Pons (tissue), 1 donor: ENCODE measurements around the gene SLC10A1.

Source experiments
- DNase-seq: peaks from one replicate; pipeline ENCODE4 v3.0.0-alpha.2; 2016; ENCODE audit warnings: low spot score

The SLC10A1 gene

DNA sequence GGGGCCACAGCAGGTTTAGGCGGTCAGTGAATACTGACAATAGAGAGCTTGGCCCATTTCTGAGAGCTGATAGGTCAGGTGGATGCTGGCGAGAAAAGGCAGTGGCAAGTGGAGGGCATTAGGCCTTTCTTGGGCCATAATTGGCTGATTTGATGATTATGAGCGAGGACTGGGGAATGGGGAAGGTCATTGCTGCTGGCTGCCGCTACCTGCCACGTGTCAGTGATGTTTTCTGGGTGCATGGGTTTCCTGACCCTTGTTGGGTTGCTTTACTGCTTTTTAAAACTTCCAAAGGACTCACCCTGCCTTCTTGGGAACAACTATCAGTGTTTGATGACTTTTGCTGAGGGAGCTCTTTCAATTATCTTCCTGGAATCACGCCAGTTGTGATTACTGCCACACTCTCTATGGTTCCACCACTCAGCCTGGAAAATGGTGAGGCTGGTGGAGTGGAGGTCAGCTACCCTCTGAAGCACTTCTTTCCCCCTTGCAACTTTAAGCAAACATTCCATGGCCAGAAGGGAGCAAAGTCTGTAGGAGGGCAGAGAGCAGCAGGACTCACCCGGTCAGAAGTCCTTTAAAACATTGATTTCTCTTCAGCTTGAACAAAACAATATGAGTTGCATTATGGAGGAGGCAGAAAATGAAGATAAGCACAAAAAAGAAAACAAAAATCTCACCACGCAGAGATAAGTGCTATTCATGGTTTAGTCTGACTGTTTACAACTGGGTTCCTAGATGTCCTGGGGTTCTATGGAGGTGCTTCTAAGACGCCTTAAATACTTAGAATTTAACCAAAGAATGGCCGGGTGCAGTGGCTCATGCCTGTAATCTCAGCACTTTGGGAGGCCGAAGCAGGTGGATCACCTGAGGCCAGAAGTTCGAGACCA lies 12.1 kb upstream of the SLC10A1 start:
- no peak for DNase-seq

DNA sequence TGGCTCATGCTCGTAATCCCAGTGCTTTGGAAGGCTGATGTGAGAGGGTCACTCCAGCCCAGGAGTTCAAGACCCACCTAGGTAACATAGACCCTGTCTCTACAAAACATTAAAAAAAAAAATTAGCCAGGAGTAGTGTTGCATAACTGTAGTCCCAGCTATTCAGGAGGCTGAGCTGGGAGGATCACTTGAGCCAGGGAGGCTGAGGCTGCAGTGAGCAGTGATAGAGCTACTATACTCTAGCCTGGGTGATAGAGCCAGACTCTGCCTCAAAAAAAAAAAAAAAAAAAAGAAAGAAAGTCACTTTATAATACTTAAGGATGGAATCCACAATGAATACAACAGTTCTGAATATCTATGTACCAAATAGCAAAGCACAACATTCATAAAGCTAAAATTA lies 10.2 kb upstream of the SLC10A1 start:
- no peak for DNase-seq

DNA sequence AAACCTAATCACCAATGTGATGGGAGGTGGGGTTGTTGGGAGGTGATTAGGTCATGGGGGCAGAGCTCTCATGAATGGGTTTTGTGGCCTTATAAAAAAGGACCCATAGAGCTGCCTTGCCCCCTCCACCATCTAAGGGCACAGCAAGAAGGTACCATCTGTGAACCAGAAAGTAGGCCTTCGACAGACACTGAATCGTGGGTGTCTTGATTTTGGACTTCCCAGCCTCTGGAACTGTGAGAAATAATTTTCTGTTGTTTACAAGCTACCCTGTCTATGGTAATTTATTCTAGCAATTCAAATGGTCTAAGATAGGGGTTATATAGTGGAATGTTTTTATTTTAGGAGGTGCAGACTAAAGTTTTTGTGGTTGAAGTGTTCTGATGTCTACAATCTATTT lies 7.9 kb upstream of the SLC10A1 start:
- no peak for DNase-seq

DNA sequence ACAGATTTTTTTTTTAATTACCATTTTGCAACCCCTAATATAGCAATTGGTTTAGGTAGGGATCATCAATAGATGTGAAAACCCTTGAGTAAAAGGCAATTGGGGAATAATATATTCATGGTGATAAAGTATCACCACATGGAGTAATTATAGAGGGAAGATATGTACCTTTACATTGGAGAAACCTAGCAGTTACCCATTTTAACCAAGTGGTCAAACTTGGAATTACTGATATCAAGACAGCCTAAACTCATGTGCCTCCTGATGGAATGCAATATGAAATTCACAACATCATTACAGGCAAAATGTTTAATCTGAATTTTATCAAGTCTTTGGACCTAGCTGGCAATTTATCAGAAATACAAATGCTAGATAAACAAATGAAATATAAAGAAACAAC lies 6.7 kb upstream of the SLC10A1 start:
- DNase-seq: no peak

DNA sequence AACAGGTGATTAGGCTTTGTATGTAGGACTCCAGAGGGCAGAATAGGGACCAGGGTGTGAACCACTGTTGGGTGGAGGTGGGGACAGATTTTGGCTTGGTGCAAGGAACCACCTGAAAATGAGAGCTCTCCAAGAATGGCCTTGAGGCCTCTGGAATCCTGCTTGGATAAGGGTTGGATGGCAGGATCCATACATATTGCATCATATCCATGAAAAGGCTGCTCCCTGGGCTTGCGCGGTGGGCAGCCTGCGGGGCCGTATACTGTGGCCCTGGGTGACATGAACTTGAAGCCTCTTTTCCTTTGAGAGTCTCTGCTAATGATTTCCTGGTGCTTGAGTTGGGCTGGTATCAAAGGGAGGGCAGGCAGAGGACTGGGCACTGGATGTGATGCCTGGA lies 1.3 kb upstream of the SLC10A1 start:
- no peak for DNase-seq

DNA sequence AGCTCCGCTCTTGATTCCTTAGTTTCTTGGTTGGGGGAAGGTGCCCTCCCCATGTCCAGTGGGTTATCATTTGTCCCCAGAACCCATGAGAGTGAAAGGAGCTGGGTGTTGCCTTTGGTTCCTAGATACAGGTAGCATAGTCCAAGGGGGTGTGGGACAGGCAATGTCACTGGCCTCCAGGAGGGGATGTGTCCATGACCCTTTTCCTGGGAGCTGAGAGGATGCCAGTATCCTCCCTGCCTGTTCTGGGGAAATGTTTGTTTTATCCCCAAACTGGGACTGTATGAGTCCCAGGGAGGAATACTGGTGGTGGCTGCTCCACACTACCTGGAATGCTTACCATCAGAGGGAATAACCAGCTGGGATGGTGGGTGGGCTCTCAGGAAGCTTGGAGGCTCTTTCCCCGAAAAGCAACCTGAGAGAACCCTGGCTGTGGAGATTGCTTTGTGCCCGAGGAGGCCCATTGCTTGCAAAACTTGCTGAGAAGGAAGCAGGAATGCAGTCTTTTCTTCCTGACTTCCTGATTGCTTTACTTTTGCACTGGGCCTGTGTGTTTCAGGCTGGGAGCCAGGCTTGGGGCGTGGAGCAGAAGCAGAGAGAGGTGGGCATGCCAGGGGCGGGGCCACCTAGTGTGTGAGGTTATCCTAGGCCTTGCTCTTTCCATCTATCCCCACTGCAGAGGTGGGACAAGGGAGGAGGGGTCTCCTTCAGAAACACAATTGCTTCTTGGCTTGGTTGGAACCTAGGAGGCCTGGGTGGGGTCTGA lies 715 bp upstream of the SLC10A1 start:
- no peak for DNase-seq

DNA sequence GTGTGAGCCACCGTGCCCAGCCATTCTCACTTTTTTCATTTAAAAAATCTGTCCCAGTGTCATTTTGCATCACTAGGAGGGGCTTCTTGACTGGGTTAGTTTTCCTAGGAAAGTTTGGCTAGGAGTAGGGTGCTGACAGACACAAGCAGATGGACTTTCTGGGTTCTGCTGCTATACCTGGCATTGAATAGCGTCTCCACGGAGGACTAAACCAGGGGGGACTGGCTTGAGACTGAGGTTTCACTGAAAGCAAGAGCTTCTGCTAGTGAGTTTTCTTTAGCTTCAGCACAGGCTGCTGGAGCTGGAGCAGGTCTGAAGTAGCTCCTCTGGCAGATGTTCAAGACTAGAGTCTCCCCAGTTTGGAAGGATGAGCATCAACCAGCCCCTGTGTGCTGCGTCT lies 1.4 kb downstream of the SLC10A1 start:
- no peak for DNase-seq

DNA sequence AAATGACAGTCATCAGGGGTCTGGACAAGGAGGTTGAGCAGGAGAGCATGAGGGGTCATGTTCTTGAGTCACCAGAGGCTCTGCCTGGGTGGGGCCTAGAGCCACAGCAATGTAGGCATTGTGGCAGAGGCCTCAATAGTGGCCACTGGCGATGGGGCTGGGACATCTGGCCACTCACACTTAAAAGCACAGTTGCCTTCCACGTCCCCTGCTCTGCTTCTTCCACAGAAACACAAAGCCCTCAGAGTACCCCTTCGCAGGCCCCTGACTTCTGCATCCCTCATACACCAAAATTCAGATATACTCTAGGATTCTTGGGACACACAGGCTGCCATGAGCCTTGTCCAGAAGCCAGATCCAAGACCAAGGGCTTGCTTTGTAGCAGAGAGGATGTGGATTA lies 2.2 kb downstream of the SLC10A1 start:
- no peak for DNase-seq

DNA sequence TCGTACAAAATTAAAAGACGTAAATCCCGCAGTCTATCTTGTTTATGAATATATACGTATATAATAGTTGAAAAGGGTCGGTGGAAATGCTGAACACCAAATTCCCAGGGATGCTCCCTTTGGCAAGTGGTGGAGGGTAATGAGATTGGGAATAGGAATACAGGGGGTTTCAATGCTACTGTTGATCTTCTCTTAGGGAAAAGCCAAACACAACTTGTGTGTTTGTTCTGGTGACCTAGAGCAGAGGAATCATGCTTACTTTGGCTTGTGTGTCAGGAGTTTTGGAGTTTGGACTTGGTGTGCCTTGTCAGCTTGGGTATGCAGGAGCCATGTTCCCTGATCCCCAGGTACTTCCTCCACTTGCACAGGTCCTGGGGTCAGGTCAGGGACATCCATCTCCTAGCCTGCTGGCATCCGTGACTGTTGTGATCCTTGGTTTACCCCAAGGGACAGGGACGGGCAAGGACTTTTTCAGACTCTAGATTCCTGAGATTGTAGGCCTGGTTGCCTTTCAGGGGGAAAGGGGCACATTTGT lies 4.1 kb downstream of the SLC10A1 start:
- no peak for DNase-seq

DNA sequence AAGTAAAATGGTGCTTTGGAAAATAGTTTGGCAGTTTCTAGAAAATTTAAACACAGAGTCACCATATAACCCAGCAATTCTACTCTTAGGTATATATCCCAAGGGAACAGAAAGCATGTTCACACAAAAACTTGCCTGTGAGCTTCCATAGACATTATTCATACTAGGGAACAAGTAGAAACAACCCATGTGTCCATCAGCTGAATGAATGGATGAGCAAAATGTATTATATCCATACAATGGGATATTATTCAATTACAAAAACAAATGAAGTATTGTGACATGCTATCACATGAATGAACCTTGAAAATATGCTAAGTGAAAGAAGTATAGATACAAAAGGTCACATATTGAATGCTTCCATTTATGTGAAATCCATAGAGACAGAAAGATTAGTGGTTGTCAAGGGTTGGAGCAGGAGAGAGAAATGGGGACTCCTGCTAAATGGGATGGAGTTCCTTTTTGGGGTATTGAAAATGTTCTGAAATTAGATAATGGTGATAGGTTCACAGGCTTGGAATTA lies 7.9 kb downstream of the SLC10A1 start:
- DNase-seq: no peak

DNA sequence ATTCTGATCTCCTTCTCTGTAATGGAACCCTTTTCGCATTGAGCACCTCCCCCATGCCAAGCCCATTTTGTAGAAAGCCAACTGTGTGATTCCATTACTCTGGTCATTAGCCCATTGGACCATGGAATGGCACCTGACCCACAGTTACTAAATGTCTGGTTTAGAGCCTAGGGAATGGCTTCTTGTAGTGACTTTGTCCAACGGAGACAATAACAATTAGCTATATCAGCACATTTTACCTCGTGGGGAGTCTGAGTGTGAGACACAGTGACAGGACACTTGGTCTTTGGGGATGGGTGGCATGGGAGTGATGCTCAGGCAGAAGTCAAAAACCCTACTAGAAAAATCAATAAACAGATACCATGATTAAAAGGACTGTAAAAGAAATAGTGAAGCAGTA lies 10.4 kb downstream of the SLC10A1 start:
- no peak for DNase-seq

DNA sequence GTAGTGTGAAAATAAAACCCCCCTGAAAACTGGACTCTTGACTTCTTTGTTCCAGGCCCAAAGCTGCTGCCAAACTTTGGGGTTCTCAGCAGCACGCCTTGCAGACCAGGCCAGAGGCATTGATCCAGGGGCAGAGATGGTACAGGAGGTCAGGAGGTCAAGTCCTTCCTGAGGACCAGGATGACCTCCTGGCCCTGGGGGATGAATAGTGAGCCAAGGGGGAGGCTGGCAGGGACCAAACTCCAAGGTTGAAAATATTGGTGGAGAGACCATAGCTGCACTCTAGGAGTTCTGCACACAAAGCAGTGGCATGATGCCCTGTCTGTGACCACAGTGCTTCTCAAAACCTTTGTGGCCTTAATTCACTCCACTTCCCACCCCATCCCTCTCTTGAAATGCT lies 12.1 kb downstream of the SLC10A1 start:
- no peak for DNase-seq

DNA sequence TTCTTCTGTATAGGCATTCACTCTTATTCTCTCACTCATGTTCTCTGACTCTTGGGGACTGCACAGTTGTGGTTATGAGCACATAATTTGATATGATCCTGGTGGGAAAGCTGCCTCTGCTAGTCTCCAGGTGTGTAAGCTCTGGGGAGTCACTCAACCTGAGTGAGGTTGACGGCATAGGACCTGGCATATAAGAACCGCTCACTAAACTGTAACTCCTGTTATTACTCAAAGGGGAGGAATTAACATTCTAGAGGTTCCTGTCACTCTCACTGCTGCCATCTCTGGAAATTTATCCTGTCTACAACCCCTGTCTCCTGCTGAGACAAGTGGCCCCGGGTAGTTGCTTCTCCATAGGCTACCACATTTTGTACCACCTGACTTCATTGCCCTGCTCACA lies 16.1 kb downstream of the SLC10A1 start:
- DNase-seq: no peak

DNA sequence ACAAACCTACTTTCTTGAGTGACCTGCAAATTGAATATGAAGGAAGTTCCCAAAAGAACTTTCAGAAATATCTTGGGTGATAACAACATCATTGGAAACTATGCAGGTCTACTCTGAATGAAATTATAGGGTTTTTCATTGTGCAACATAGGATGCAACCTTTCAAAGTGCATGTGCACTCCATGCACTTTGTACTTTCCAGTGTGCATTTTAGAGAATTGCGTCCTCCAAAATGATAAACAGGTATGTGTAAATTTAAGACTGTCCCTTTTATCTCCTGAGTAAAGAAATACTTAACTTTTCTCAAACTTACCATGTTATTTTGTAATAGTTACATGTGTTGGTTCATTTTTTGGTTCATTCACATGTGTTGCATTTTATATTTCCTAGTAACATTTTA lies 16.9 kb downstream of the SLC10A1 start:
- DNase-seq: no peak

DNA sequence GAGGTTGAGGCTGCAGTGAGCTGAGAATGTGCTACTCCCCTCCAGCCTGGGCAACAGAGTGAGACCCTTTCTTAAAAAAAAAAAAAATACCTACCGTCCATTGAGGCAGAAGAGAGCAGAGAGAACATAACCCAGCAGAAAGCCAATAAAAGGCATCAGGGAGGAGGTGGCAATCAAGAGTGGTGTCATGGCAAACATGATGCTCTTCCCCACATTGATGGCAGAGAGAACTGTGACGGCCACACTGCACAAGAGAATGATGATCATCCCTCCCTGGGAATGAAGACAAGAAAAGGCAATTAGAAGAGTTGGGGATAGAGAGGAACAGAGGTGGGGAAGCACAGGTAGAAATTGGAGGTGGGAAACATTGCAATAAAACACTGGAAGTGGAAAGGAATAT lies 18.0 kb downstream of the SLC10A1 start:
- no peak for DNase-seq

DNA sequence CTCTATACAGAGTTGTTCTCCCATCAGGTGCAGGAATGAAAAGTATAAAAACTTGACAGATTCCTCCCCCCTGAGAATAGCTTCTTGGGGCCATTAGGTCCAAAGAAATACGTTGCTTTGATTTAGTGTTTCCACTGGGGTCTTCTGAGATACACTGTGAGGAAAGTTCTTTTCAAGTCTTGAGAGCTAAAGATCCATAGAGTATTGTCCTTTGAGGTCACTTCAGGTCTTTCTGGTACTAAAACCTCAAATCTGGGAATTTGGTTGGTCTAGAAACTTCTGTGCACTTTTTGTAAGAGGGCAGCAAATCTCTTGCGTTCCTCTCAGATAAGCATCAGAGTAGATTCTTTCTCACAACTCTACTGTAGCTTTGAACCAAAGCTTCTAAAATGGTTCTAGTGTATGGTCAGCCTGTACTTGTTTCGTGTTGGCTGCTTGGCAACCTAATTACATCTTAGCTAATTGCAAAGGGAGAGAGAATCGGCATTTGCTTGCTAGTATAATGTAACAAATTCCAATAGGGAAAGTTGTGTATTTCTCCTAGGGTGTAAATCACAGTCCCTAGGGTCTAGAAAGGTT lies 20.1 kb downstream of the SLC10A1 start:
- DNase-seq: no peak

DNA sequence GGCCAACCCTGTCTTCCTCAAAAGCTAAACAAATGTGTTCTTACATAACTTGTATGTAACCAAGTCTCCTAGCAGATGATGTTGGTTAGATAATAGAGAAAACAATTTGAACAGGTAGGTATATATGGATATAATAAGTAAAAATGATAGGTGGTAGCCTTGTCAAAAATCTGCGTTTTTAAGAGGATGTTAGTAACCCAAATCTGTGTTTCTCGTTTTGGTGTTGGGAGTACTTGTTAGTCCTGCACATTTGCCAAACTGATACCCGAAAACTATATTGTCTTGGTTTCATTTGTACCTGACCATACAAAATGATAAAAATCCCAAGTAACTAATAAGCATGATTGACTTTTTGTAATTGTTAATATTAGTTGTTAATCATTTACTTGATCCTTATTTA lies 22.0 kb downstream of the SLC10A1 start:
- DNase-seq: no peak

DNA sequence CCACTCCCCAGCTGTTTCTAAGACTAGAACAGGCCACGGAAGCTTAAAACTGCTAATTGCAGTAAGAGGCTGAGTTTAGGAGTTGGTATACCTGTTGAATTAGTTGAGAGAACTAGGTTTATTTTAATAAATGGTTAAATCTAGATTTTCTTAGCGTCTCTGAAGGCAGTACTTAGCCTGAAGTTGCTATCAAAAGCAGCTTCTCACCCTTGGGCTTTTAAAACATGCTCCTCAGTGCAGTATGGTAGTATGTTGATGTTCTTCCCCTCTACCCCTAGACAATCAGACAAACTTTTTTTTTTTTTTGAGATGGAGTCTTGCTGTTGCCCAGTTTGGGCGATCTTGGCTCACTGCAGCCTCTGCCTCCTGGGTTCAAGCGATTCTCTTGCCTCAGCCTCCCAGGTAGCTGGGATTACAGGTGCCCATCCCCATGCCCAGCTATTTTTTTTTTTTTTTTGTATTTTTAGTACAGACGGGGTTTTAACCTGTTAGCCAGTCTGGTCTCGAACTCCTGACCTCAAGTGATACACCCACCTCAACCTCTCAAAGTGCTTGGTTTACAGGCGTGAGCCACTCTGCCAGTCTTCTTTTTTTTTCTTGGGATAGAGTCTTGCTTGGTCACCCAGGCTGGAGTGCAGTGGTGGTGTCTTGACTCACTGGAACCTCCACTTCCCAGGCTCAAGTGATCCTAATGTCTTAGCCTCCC lies 23.3 kb downstream of the SLC10A1 start:
- DNase-seq: no peak

DNA sequence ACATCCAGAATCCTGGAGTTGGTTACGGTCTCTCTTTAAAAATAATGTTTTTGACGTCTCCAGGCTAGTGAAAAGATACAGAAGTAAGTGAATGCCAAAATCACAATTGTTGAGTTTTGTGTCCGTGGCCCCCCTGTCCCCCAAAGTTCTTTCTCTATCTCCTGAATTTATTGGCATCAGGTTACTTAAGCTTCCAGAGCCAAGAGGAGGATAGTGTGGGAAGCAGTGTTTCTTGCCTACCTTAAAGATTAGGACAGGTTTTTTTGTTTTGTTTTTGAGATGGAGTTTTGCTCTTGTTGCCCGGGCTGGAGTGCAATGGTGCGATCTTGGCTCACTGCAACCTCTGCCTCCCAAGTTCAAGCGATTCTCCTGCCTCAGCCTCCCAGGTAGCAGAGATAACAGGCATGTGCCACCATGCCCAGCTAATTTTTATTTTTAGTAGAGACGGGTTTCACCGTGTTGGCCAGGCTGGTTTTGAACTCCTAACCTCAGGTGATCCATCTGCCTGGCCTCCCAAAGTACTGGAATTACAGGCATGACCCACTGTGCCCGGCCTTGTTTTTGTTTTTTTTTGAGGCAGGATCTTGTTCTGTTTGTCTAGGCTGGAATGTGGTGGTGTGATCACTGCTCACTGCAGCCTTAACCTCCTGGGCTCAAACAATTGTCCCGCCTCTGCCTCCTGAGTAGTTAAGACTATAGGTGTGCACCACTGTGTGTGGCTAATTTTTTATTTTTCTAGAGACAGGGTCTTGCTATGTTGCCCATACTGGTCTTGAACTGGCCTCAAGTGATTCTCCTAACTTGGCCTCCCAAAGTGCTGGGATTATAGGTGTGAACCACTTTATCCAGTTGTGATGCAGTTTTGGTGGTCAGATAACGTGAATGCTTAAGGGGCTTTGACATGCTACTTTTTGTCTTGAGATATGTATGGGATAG lies 24.7 kb downstream of the SLC10A1 start:
- no peak for DNase-seq

DNA sequence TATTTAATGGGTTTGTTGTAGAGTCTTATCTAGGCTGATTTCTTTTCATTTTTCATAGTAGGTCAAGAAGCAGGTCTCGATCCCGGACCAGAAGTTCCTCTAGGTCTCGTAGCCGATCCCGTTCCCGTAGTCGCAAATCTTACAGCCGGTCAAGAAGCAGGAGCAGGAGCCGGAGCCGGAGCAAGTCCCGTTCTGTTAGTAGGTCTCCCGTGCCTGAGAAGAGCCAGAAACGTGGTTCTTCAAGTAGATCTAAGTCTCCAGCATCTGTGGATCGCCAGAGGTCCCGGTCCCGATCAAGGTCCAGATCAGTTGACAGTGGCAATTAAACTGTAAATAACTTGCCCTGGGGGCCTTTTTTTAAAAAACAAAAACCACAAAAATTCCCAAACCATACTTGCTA lies 25.9 kb downstream of the SLC10A1 start:
- no peak for DNase-seq

DNA sequence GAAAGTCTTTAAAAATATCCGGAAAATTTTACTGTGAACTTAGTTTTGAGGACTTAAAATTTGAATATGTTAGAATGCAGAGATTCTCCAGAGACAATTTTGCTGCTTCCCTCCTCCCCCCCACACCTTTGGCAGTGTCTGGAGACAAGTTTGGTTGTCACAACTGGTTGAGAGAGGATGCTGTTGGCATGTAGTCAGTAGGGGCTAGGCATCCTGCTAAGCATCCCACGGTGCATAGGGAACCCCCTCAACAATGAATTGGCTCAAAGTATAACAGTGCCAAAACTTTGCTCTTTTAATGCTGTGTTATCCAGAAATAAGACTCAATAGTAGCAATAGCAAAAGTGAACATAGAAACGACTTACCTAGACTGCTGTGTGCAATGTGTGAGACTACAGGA lies 26.5 kb downstream of the SLC10A1 start:
- no peak for DNase-seq
